Anterior cingulate cortex (tissue), 58 donors: ENCODE measurements around the gene MIDN.

Source experiments
- DNase-seq, 58 donors: peaks; one replicate each; lab custom pipeline; 2025; lab: John Stamatoyannopoulos, UW

MIDN gene

DNA sequence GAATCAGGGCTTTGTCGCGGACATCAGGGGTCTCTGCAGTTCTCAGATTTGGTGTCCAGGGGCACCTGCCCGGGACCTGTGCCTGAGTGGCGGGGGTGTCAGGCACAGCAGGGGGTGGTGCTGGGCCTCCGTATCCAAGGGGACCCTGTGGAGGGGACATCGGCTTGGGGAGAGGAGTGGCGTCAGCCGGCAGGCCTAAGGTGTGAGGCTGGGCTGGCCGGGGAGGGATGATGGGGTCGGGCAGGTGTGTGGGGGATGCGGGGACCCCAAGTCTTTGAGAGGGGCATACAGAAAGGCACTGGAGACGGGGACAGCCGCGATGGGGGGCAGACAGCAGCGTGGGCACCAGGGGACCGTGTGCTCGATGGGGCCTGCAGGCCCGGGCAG, 39.8 kb downstream of the MIDN start:
- no peak for DNase-seq

DNA sequence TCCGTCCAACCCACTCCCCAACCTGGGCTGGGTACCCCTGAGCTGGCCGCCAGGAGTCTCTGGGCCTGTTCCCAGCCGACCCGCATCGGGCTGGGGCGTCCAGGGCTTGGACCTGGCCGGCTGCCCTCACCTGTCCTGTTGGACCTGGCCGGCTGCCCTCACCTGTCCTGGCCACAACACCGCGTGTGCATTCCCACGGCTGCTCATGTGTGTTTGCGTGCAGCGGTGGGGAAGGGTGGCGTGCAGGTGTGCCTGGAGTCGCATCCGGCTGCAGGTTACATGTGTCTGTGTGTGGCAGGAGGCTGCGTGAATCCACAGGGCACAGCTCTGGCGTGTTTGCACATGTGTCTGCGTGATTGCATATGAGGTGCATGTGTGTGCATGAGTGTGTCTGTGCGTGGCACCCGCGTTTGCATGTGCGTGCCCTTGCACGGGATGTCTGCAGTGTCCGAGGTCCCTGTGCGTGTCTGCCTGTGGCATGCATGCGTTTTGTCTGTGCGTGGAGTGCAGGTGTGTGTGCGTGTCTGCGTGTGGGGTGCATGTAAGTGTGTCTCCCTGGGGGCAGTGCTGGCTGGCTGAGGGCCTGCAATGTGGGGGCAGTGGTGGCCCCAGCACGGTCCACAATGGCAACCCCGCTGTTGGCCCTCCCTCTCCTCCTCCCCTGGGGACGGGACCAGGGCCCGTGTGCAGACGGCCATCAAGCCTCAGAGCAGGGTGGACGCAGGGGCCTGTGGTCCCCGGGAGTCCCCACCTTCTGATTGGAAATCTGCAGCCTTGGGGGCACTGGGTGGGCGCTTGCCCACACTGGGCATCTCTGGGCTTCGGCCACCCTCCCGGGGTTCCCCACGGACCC, 40.7 kb downstream of the MIDN start:
- DNase-seq, result no peak

DNA sequence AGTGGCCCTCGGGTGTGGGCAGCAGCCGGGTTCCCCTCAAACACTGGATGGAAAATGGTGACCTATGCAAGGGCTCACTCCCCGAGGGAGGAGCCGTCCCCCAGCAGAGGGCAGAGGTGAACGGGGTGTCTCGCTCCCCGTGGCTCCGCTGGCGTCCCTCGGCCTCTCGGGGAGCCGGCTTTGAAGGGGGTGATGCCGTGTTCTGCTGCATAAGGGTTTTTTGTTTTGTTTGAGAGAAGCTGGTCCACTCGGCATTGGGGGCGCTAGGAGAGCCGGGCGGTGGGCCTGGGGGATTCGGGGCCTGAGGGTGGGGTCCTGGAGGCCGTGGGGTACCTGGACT, 41.3 kb downstream of the MIDN start:
- DNase-seq, result no peak

DNA sequence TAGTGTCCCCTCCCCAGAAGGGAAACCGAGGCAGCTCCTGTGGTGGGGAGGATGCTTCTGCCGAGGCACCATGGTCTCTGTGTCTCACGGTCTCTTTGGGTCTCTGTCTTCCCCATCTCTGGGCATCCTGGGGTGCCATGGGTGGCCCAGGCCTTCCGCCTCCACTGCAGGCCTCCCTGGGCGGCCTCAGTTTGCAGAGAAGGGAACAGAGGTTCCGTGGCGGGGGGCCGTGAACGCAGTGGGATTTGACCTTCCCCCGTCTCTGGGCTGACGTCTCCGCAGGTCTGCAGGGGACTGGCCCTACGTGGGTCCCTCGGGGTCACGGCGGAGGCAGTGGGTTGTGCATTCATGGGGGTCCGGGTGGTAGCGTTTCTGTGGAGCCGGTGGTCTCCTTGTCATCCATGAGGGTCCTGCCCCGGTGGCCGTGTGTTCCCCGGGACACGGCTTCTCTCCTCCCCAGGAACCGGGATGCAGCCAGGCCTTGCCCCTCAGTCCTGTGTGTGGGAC, 41.9 kb downstream of the MIDN start:
- DNase-seq, result no peak

DNA sequence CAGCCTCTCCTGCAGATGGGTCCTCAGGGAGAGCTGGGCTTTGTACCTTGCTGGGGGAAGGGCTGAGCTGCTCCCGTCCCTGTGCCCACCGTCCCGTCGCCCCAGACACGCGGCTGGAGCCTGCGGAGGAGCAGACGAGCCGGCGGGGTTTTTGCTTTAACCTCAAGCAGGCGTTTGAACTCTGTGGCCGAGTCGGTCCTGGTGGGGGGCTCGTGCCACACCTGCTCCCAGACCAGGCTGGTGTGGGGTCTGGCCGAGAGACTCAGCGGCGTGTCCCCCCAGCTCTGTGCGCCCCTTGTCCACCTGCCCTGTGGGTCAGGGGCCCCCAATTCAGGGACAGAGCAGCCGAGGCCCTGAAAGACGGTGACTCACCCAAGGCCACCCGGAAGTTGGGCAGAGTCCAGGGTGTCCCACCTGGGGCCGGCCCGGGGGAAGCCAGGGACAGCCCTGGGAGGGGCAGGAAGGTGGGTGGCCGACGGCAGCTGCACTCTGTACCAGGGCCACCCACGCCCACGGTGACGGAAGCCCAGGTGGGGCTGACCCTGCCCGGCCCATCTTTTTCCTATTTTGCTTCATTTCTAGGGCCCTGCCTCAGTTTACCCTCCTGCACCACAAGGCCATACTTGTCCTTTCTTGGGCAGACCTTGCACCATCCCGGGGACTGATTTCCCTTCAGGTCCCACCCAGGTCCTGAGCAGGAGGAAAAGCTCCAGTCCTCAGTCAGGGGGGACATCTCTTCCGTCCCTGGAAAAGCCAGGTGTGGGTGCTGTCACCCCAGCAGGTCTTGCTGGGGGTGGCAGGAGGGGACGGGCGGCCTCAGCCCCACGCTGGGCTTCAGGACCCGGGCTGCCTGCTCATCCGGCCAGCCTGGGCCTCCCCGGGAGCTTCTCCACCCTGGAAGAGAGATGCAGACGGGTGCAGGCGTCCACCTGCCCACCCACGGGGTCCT, 42.6 kb downstream of the MIDN start:
- DNase-seq, result no peak

DNA sequence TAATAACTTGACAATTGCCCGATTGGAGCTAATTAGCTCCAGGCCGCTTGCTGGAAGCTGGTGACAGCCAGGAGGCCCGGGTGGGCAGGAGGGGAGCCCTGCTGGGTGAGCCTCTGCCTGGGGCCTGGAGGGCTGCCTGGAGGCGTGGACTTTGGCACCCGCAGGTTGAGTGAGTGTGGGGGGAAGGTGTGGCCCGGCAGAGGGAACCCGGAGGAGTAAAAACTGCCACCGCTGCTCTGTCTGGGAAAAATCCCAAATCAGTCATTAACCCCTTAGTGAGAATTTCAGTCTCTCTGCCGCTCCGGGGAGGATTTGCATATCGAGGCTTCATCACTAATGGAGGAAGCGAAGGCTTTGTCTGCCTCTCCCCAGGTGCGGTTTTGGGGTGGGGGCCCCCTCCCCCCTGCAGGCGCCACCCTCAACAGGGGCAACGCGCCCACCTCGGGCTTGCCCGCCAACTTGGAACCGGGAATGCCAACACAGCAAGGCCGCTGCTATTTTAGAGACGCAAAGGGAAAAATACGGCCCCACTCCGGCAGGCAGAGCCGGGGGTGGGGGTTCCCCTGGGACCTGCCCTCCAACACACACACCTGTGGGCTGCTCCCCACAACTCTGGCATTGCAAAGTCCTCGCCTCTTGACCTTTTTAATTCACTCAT, 43.5 kb downstream of the MIDN start:
- DNase-seq, result peak in 23 of 58 donors; percentile 7 to 64 (median 24)

DNA sequence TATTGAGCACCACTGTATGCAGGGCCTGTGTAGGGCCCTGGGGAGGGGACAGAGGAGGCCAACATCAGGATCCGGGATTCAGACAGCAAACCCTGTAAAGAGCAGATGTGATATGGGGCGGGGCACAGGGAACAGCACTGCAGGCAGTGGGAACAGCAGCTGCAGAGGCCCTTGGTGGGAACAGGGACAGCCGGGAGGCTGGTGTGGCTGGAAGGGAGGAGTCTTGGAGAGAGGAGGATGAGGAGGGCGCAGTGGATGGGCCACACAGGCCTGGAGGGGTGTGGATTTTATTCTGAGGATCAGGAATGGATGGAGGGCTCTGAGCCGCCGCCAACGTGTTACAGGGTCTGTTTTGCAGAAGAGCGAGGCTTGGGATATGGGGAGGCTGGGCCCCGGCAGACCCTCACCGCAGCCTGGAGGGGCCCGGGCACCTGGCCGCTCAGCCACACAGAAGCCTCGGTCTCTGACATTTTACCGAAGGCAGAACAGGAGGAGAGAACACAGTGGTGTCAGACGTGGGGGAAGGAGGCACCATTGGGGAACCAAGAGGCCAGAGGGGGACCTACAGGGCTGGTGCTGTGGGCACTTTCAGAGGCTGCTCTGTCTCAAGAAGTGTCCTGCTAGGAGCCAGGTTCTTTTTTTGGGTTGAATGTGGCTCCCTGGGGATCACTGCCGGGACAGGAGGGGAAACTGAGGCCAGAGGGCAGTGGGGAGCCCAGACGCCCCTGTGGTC, 44.2 kb downstream of the MIDN start:
- DNase-seq, result no peak

DNA sequence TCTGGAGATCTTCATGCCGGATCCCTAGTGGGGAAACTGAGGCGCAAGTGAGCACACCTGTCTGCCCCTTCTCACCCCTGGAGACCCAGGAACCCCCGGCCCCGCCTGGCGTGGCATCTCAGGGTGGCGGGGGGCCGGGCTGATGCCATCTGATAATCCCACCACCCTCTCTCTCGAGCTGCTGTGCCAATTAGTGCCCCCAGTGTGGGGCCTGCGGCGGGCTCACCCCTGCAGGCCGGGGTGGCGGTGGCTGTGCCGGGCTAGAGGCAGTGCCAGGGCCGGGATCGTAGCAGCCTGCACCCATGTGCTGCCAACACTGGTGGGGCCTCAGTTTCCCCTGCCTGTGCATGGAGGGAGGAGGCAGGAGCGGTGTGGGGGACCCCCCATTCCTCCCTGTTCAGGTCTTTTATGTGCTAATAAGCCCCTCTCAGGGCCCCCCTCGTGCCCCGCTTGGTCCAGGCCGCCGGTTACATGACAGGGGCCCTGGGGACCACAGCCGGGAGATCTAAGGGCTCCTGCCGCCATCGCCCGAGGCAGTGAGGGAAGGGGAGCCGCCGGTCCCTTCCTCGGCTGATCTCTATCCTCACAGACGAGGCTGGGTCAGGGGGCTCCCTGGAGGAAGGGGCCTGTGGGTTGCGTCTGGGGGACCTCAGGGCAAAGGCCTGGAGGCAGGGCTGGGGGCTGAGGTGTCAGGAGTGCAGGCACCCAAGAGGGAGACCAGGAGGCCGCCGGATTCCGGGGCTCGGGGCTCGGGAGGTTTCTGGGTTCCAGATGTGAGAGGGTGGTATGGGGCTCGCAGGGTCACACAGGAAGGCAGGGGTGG, 45.6 kb downstream of the MIDN start:
- no peak for DNase-seq

DNA sequence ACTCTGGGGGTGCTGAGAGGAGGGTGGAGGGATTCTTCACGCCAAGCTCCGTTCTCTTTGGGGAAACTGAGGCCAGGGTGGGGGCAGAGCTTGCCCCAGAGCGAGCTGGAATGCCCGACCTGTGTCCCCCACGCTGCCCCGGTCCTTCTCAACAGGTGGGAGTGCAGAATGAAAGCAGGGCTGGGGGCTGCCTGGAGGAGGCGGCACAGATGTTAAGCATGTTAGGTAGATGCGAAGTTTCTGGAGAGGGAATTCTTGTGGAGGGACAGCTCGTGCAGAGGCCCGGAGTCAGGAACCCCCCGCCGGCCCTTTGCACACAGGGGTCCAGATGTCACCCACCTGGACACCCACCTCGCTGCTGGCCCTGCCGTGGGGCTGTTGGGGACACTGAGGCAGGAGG, 46.3 kb downstream of the MIDN start:
- no peak for DNase-seq

DNA sequence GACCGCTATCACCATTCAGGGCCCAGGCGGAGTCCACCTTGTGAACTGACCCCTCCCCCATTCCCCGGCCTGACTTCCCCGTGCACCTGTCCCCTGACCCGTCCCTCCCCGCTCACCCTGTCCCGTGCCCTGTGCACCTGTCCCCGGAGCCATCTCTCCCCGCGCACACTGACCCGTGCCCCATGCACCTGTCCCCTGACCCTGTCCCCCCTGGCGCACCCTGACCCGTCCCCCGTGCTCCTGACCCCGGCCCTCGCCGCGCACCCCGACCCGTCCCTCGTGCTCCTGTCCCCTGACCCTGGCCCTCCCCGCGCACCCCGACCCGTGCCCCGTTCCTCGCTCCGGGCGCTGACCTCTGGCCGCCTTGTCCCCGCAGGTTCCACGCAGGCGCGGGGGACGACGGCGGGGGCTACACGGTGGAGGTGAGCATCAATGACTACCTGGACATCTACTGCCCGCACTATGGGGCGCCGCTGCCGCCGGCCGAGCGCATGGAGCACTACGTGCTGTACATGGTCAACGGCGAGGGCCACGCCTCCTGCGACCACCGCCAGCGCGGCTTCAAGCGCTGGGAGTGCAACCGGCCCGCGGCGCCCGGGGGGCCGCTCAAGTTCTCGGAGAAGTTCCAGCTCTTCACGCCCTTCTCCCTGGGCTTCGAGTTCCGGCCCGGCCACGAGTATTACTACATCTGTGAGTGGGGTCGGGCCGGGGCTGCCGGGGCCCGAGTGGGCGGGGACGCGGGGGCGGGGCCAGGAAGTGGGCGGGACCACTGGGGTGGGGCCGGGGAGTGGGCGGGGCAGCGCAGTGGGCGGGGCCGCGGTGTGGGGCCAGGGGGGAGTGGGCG, 47.0 kb downstream of the MIDN start:
- DNase-seq, result no peak

DNA sequence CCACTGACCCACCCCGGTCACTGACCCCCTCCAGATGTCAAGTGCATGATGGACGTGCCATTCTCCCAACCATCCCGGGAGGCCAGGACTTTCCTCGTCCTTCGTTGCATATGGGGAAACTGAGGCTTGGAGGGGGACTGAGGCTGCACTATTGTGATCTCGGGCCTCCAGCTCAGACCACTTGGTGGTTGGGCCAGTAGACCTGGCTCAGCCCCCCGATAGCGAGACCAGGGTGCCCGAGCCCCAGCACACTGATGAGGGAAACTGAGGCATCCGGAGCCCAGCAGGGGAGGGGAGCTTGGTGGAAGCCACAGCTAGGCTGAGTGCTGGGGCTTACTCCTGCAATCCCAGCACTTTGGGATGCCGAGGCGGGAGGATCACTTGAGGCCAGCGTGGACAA, 47.7 kb downstream of the MIDN start:
- no peak for DNase-seq

DNA sequence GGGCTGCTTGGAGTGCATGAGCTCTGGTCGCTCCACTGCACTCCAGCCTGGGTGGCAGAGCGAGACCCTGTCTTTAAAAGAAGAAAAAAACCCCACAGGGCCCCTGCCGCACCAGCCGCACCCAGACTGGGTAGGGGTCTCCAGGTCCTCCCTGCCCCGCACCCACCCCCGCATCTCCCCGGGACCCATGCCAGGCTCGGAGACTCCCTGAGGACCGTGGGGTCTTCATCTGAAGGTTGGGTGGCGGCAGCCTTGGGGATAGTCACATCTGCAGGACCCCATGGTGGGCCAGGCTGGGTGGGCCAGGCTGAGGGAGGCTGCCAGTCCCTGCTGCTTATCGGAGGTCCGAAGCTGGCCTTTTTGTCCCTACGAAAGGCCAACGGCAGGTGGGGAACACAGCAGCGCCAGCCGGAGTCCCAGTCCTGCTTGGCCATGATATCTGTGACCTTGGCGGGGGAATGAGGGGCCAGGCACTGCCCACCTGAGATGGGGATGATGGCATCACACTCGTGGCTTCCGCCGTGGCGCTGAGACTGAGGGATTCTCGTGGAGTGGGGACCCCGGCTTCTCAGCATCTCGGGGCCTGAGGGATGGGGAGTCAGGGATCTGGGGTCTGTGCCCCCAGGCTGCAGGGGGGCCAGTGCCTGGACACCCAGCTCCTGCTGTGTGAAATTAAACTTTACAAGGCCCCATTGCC, 48.3 kb downstream of the MIDN start:
- DNase-seq, result no peak

DNA sequence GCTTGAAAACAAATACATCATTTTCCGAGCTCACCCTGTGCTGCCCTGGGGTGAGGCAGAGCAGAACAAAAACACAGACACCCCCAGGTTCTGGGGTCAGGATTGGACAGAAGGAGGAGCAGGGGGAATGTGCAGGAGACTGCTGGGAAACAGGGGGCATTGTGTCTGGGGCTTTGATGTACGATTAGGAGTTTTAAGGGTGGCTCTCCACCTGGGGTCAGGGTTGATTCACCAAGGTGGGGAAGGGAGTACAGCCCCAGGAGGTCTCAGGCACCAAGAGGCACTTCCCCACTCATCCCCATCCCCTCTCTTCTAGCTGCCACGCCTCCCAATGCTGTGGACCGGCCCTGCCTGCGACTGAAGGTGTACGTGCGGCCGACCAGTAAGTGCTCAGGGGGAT, 49.9 kb downstream of the MIDN start:
- DNase-seq, result no peak

DNA sequence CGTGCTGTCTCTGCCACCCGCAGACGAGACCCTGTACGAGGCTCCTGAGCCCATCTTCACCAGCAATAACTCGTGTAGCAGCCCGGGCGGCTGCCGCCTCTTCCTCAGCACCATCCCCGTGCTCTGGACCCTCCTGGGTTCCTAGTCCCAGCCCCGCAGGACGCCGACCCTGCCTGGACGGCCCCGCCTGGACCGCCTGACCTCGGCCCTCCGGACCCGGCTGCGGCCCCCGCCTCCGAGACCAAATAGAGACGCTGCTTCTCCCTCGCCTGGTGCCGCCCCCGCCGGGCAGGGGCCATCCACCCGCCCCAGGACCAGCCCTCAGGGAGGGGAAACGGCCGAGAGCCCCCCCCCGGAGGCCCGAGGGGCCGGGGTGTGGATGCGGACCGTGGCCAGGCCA, 51.4 kb downstream of the MIDN start:
- no peak for DNase-seq

DNA sequence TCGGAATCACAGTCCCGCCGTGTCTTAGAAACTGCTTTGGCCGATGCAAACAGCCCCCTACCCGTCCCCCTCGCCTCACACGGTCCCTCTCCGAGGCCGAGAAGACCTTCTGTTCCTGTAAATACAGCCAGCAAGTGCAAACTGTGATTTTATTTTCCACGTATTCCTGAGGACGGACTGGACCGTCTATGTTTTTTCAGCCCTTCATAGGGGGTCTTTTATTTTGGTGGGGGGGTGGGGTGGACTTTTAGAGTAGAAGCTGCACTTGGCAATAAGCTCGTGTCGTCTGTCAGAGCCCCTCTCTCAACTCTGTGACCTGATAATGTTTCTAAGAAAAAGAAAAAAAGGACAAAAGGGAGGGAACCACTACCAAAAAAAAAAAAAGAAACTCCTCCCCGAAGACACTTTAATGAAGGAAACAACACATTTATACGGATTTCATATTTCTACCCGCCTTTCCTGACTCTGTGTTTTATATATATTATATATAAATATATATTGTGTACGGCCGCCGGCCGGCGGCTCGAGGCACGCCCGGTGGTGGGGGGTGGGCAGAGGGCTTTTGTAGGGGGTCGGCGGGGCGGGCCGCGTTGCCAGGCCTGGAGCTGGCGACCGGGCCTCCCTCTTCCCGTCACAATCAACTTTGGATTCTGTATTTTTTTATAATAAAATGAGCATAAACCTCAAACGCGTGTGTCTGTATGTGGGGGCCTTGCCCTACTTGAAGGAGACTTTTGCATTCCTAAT, 52.5 kb downstream of the MIDN start:
- DNase-seq, result no peak

DNA sequence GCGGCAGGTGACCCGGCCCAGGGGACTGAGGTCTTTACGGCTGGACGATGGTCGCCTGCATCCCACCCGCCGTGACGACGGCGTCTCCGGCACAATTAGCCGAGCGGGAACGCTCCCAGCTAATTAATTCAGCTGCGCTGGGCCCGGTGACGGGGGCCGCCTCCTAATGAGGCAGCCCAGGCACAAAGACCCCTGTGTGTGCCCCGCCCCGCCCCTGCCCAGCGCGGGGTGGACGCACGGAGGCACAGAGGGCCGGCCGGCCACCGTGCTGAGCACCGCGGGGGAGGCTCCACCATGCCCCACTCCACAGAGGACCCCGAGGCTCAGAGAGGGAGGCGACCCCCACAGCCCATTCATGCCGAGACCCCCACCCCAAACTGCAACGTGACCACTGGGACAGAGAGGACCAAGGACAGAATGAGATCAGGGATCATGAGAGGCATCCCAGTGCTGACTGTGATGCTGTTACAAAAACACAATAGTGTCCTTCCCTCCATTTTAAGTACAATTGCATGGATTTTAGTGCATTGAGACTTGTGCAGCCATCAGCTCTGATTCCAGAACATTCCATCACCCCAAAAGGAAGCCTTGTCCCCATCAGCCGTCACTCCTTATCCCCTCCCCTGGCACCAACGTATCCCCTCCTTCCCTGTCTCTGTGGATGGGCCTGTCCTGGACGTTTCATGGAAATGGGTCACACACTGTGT, 54.3 kb downstream of the MIDN start:
- DNase-seq, result peak in 54 of 58 donors; percentile 17 to 86 (median 62)
